Heart right ventricle (tissue), 16 donors: ENCODE results near the gene SDK2. TPM values are rescaled to one million over a fixed set of nuclear protein-coding genes. Genes with fewer than 3 reads are reported as not detected.

Source experiments
- ATAC-seq, 8 donors: fragments of 200-7000 bp; cut with Tn5 transposase; one replicate each; pipeline ENCODE4 v1.9.1; 2020; ENCODE audit warnings: mild to moderate bottlenecking in 8 of 8, moderate library complexity in 8 of 8, moderate number of reproducible peaks in 1 of 8
- DNase-seq, 2 donors: peaks; one replicate each; pipeline ENCODE4 v3.0.0-alpha.2; 2020
- H3K27ac ChIP-seq, 10 donors: fragments of 200-600 bp; sonication (generic) in 2 of 10; one replicate each; pipeline versions ENCODE4 v1.5.0 to v1.8.0; 2020 to 2022; ENCODE audit warnings: mild to moderate bottlenecking in 3 of 10
- H3K27me3 ChIP-seq, 7 donors: fragments of 200-600 bp; one replicate each; pipeline ENCODE4 v1.8.0; 2021 to 2022; ENCODE audit warnings: mild to moderate bottlenecking in 2 of 7
- H3K36me3 ChIP-seq, 9 donors: fragments of 200-600 bp; sonication (generic) in 1 of 9; one replicate each; pipeline versions ENCODE4 v1.5.0 to v1.8.0; 2020 to 2022; ENCODE audit warnings: mild to moderate bottlenecking in 2 of 9
- H3K4me1 ChIP-seq, 9 donors: fragments of 200-600 bp; sonication (generic) in 1 of 9; one replicate each; pipeline versions ENCODE4 v1.5.0 to v1.8.0; 2020 to 2022; ENCODE audit warnings: mild to moderate bottlenecking in 4 of 9
- H3K4me3 ChIP-seq, 10 donors: fragments of 200-600 bp; sonication (generic) in 2 of 10; one replicate each; pipeline versions ENCODE4 v1.5.0 to v1.8.0; 2020 to 2022; ENCODE audit warnings: mild to moderate bottlenecking in 7 of 10, moderate library complexity in 2 of 10
- H3K9me3 ChIP-seq, 11 donors: fragments of 200-600 bp in 10 of 11; sonication (generic) in 2 of 11; one replicate each; pipeline versions ENCODE4 v1.5.0 to v1.8.0; 2013 to 2022; ENCODE audit warnings: mild to moderate bottlenecking in 2 of 11, control low read depth in 1 of 11, moderate library complexity in 1 of 11
- WGBS, 2 donors: extraction: QIAGEN DNeasy Blood & Tissue Kit; methylation state at CpG; one replicate each; pipeline ENCODE4 v1.1.7; 2013; ENCODE audit warnings: inconsistent platforms in 1 of 2; 5-methylcytosine and 5-hydroxymethylcytosine counted together
- intact Hi-C, 10 donors: fragments of 100-400 bp; cut with DNase I; formaldehyde crosslinking; loops; one replicate each; pipeline versions ENCODE4 v1.11.1 to v1.14.2; 2022
- polyA plus RNA-seq, 2 donors: library from polyadenylated mRNA; stranded (reverse); fragments of 200-250 nt; gene quantifications; one replicate each; pipeline ENCODE4 v1.2.3, GENCODE V29; 2013
- total RNA-seq, 10 donors: library from RNA; stranded (reverse); fragmentation: NEBNext Ultra II Directional in 3 of 10; extraction: Animal tissue kit (Norgen Biotek cat#: 25700) in 3 of 10; gene quantifications; one replicate each; pipeline versions ENCODE4 v1.2.1 to v1.2.4, GENCODE V29; 2021 to 2023
- TF ChIP-seq, protein P1 (sequence below), 9 donors: fragments of 200-600 bp; sonication (generic) in 2 of 9; IDR thresholded peaks; one replicate each; pipeline versions ENCODE4 v1.5.0 to v1.8.0; 2021 to 2022; ENCODE audit warnings: antibody characterized with exemption in 9 of 9, mild to moderate bottlenecking in 5 of 9, moderate library complexity in 1 of 9
- donor health status: Arrhythmogenic right ventricular cardiomyopathy.
- donor health status: ischemic (EF 13 %, LVEDD 7.1; RV severe dilation, severe dysfunction).
- donor health status: healthy with polysubstance abuse.
- donor health status: DM: no; HTN: yes; CAD: no.
- donor health status: DM: no; HTN: no; CAD: no.
- donor health status: ischemic (EF 25% LVEDD 6.9; RV normal size, moderate dysfunction).
- donor health status: ischemic (EF 25% LVEDD 5.7; RV mildly dilated, moderate dysfunction).
- donor health status: healthy.
- donor health status: DM: yes; HTN: yes; CAD: no.
- donor health status: Ischemic cardiomyopathy.
- donor health status: ischemic (EF 35%, LVEDD 5.7; RV mildly dilated, moderate dysfunction).
- donor health status: nonischemic (EF 11% LVEDD 7.7; RV severe dilation, severe dysfunction).
- donor health status: DM: yes; HTN: yes; CAD: no.
- donor health status: PGD.
- donor health status: ischemic (EF 29% LVEDD 5.4; RV normal size, mild dysfunction).
- donor health status: nonischemic (EF 23%, LVEDD 6.1; RV moderate dilation, normal function).

Gene SDK2
- total and polyA plus RNA-seq, 12 donors: 0.44 to 4.2 (median 1.9) TPM

GRCh38 chr17:73516431-73516830 lies 127.8 kb downstream of the SDK2 start:
- intact Hi-C loops: loop anchor here in 1 of 10 donors (5.0 kb wide), 1 partner anchor 49 kb away; no protein-coding TSS in a partner anchor
- Histone ChIP-seq H3K4me1 (no peaks in the 10 kb centered on the region), H3K27ac (no peak overlapping the region), H3K36me3 (no peaks in the 10 kb centered on the region), H3K27me3 (no peaks in the 10 kb centered on the region), H3K9me3 (no peaks in the 10 kb centered on the region), H3K4me3 (no peak overlapping the region)
- ATAC-seq: no peak
- TF ChIP-seq, protein P1, sequence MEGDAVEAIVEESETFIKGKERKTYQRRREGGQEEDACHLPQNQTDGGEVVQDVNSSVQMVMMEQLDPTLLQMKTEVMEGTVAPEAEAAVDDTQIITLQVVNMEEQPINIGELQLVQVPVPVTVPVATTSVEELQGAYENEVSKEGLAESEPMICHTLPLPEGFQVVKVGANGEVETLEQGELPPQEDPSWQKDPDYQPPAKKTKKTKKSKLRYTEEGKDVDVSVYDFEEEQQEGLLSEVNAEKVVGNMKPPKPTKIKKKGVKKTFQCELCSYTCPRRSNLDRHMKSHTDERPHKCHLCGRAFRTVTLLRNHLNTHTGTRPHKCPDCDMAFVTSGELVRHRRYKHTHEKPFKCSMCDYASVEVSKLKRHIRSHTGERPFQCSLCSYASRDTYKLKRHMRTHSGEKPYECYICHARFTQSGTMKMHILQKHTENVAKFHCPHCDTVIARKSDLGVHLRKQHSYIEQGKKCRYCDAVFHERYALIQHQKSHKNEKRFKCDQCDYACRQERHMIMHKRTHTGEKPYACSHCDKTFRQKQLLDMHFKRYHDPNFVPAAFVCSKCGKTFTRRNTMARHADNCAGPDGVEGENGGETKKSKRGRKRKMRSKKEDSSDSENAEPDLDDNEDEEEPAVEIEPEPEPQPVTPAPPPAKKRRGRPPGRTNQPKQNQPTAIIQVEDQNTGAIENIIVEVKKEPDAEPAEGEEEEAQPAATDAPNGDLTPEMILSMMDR (IDR thresholded peaks at IDR 0.05): no peak
- DNase-seq: no peak
- 92% methylated on average over 11 of the region's 11 CpGs for WGBS, 2 donors

DNA sequence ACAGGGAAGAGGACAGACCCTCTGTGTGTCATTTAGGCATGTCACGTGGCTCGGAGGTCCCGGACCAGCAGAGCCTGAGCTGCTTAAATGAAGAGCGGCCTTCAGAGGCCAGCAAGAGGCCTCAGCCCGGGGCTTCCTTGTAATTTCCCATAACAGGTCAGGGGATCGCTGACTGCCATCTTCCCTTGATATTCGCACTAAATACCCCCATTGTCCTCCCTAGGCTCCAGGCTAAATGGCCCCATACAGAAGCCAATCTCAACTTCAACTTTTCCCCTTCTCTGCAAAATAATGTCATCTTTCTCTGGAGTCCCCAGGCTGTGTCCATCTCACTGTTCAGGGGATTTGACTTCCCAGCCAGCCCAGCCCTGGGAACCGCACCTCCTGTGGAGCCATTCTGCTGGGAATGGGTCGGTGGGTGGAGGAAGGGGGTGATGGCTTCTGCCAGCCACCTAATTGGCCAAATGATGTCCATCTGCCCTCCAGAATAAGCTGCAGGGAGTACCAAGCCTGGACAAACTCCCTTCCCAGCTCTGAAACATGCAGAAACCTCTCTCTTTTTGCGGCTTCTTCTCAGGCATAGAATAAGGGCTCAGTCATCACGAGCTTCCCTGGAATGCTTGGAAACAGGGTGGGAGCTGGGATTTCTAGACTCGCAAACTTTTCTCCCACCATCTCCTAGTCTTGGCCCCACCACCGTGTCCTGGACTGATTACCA lies 129.9 kb downstream of the SDK2 start:
- Histone ChIP-seq H3K4me1 (no peaks in the 10 kb centered on the region), H3K27ac (no peak overlapping the region), H3K27me3 (no peaks in the 10 kb centered on the region), H3K36me3 (no peaks in the 10 kb centered on the region), H3K4me3 (no peak overlapping the region), H3K9me3 (no peaks in the 10 kb centered on the region)
- TF ChIP-seq, protein P1 (IDR thresholded peaks at IDR 0.05): no peak
- intact Hi-C loops: no loop called here
- 84 to 87% methylated on average over 13 of the region's 13 CpGs for WGBS, 2 donors
- no peak for ATAC-seq
- no peak for DNase-seq

DNA sequence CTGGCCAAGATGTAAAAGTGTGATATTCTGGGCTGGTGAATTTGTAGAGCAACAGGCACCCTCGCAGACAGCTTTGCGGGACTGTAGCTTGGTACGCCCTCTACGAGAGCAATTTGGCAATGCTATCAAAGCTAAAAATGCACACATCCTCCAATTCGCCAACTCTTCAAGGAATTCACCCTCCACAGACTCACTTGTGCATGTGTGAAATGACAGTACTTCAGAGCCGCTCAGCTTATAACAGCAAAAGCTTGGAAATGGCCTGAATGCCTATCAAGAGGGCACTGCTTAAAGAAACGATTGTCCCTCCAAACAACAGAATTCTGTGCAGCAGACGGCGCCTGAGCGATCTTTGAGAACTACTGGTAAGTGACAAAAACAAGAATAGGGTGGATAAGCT lies 130.8 kb downstream of the SDK2 start:
- H3K4me3 ChIP-seq: no peak overlapping the region
- H3K27ac ChIP-seq: no peak overlapping the region
- intact Hi-C loops: no loop called here
- no peak for DNase-seq
- no peaks in the 10 kb centered on the region for H3K36me3 ChIP-seq
- WGBS, 2 donors: 82 to 90% methylated on average over 10 of the region's 10 CpGs
- H3K27me3 ChIP-seq: no peaks in the 10 kb centered on the region
- H3K4me1 ChIP-seq: no peaks in the 10 kb centered on the region
- no peaks in the 10 kb centered on the region for H3K9me3 ChIP-seq
- no peak for ATAC-seq
- TF ChIP-seq, protein P1 (IDR thresholded peaks at IDR 0.05): no peak

DNA sequence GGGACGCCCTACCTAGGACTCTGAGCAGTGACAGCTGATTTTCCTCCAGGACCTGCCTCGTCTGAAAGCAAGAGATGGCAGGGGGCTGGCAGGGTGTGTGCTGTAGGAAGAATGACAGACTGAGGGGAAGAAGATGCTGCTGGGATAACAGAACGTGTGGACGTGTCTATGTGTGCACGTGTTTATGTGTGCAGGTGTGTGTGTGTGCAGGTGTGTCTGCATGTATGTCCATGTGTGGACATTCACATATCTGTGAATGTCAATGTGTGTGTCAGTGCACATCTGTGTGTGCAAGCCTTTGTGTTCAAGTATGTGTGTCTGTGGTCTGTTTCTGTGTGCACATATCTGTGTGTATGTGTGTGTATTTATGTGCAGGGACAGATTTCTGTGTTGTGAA lies 132.5 kb downstream of the SDK2 start:
- ATAC-seq: no peak
- DNase-seq: no peak
- TF ChIP-seq, protein P1 (IDR thresholded peaks at IDR 0.05): no peak
- Histone ChIP-seq H3K27me3 (peaks cover 0 to 8% (median 0%) of the 10 kb centered on the region in 7 donors), H3K4me1 (no peaks in the 10 kb centered on the region), H3K9me3 (no peaks in the 10 kb centered on the region), H3K4me3 (no peak overlapping the region), H3K36me3 (no peaks in the 10 kb centered on the region), H3K27ac (no peak overlapping the region)
- WGBS, 2 donors: 77 to 87% methylated on average over 5 of the region's 5 CpGs
- intact Hi-C loops: no loop called here
